Brain pericyte (primary cell): Measurements from ENCODE around the gene RBM4B.
"Not testable (repeated sequence)": the region's sequence is repeated elsewhere in the genome, so short reads cannot be mapped to it uniquely, and the experiment has no call there.

Experiments used
- DNase-seq: peaks from one replicate; pipeline ENCODE4 v3.0.0-alpha.2; 2012; ENCODE audit warnings: low read depth, low spot score

RBM4B gene

GRCh38 chr11:66641834-66642233 lies 35.9 kb downstream of the RBM4B start:
- DNase-seq, result no peak

- DNase-seq, result not testable (repeated sequence)
Measured at GRCh38 chr11:66639814-66640340, 37.8 kb downstream of the RBM4B start.

GRCh38 chr11:66639066-66639813 lies 38.4 kb downstream of the RBM4B start:
- DNase-seq, result no peak

- peak; percentile 98 for DNase-seq
Measured at GRCh38 chr11:66638177-66639065, 39.3 kb downstream of the RBM4B start, which contains the start of gene RBM4. RBM4 (plus strand) TSS chr11:66638703; CDS start chr11:66639712, 1,009 bp downstream.

GRCh38 chr11:66637557-66638176 lies 40.0 kb downstream of the RBM4B start:
- DNase-seq, result no peak

GRCh38 chr11:66636411-66636810 lies 41.3 kb downstream of the RBM4B start:
- no peak for DNase-seq

GRCh38 chr11:66632952-66633351 lies 44.7 kb downstream of the RBM4B start:
- no peak for DNase-seq

- DNase-seq, result no peak
Measured at GRCh38 chr11:66631883-66632282, 45.8 kb downstream of the RBM4B start.

- DNase-seq, result no peak
Measured at GRCh38 chr11:66629356-66629755, 48.3 kb downstream of the RBM4B start.

- DNase-seq, result no peak
Measured at GRCh38 chr11:66628061-66628603, 49.6 kb downstream of the RBM4B start.

- no peak for DNase-seq
Measured at GRCh38 chr11:66626926-66627325, 50.8 kb downstream of the RBM4B start.

GRCh38 chr11:66626382-66626781 lies 51.3 kb downstream of the RBM4B start:
- DNase-seq, result no peak

GRCh38 chr11:66625752-66626149 lies 51.9 kb downstream of the RBM4B start:
- DNase-seq, result no peak

GRCh38 chr11:66625041-66625751 lies 52.5 kb downstream of the RBM4B start:
- DNase-seq, result no peak

- DNase-seq, result no peak
Measured at GRCh38 chr11:66624450-66624849, 53.2 kb downstream of the RBM4B start.

GRCh38 chr11:66619080-66619554 lies 58.6 kb downstream of the RBM4B start:
- no peak for DNase-seq

GRCh38 chr11:66617155-66617834 lies 60.4 kb downstream of the RBM4B start:
- no peak for DNase-seq

GRCh38 chr11:66616379-66617154 lies 61.1 kb downstream of the RBM4B start, which contains the start of gene RBM14:
RBM14 (plus strand) TSS chr11:66616630; CDS start chr11:66616721, 91 bp downstream.
- DNase-seq, result peak; percentile 97
